Astrocyte of the spinal cord (primary cell): ENCODE data around the gene MYCBPAP.

Experiments used
- DNase-seq: peaks from one replicate; pipeline ENCODE4 v3.0.0; 2011; ENCODE audit warnings: low read depth, low spot score
- H3K4me3 ChIP-seq: 2 replicates; pipeline ENCODE4 v1.5.1; 2011; ENCODE audit warnings: low read depth, mild to moderate bottlenecking, low read length, moderate library complexity
- in situ Hi-C: cut with HindIII; loops from 2 replicates; pipeline ENCODE4 v1.10.0; 2017; ENCODE audit warnings: low sequenced_read_pairs
- TF ChIP-seq, protein P1 (sequence below): IDR thresholded peaks from 2 replicates; pipeline ENCODE4 v1.5.1; 2012; ENCODE audit warnings: low read depth, mild to moderate bottlenecking, low read length, inconsistent platforms

The MYCBPAP gene

DNA sequence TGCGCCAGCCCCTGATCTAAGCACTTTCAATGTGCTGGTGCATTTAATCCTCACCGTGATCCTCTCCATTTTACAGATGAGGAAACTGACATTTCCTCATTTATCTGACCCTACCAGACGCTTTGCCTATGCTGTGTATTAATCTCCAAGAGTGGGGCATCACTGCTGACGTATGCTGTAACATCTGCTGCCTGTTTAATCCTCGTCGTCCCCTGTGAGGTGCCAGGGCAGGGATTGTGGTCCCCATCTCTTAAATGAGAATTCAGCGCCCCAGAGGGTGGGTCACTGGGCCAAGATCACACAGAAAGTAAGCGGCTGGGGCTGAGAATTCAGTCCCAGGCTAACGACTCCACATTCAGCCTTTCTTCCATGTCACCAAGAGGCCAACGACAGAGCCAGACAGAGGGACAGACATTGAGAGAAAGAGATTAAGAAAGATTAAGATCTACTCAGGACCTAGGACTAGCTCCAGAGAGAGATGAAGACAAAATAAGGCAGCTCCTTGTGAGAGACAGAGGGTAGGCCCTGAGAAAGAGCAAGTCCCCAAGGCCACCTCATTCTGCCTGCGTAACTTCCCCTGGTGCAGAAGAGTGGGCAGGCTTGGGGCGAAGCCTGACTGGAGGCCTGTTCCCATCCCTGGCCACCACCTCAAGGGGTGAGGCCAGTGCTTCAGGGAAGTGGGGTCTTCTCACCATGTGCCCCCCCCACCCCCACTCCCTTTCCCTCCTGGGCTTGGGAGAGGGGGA, 65.8 kb downstream of the MYCBPAP start:
- no peak for DNase-seq
- no peak overlapping the region for H3K4me3 ChIP-seq
- TF ChIP-seq, protein P1, sequence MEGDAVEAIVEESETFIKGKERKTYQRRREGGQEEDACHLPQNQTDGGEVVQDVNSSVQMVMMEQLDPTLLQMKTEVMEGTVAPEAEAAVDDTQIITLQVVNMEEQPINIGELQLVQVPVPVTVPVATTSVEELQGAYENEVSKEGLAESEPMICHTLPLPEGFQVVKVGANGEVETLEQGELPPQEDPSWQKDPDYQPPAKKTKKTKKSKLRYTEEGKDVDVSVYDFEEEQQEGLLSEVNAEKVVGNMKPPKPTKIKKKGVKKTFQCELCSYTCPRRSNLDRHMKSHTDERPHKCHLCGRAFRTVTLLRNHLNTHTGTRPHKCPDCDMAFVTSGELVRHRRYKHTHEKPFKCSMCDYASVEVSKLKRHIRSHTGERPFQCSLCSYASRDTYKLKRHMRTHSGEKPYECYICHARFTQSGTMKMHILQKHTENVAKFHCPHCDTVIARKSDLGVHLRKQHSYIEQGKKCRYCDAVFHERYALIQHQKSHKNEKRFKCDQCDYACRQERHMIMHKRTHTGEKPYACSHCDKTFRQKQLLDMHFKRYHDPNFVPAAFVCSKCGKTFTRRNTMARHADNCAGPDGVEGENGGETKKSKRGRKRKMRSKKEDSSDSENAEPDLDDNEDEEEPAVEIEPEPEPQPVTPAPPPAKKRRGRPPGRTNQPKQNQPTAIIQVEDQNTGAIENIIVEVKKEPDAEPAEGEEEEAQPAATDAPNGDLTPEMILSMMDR = no peak
- in situ Hi-C loops = no loop called here

DNA sequence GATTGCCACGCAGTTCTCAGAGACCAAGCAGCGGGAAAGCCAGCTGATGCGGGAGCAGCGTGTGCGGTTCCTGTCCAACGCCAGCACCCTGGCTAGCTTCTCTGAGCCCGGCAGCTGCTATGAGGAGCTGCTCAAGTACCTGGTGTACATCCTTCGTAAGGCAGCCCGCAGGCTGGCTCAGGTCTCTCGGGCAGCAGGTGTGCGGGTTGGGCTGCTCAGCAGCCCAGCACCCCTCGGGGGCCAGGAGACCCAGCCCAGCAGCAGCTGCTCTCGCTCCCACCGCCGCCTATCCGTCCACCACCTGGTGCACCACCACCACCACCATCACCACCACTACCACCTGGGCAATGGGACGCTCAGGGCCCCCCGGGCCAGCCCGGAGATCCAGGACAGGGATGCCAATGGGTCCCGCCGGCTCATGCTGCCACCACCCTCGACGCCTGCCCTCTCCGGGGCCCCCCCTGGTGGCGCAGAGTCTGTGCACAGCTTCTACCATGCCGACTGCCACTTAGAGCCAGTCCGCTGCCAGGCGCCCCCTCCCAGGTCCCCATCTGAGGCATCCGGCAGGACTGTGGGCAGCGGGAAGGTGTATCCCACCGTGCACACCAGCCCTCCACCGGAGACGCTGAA, 67.5 kb downstream of the MYCBPAP start:
- DNase-seq = no peak
- TF ChIP-seq, protein P1 = no peak

DNA sequence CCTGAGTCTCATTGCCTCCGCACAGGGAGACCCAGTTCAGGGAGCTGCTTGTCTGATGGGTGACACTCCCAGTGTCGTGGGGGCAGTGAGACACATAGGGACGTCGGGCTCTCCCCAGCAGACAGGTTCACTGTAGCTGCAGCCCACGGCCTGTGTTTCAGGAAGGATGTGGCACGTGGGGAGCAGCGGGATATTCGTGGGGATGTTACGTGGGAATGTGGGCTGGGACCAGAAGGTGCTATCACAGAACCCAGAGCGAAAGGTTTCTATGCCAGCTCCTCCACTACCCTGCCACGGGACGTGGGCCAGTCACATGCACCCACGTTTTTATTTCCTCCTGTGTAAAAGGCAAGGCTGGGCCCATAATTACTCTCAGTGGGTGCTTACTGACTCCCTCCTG, 68.6 kb downstream of the MYCBPAP start:
- H3K4me3 ChIP-seq = no peak overlapping the region
- no peak for DNase-seq
- in situ Hi-C loops = no loop called here
- TF ChIP-seq, protein P1 = no peak

More for the DNA sequence above, 67.5 kb downstream of the MYCBPAP start:
- in situ Hi-C loops = no loop called here
- no peak overlapping the region for H3K4me3 ChIP-seq

DNA sequence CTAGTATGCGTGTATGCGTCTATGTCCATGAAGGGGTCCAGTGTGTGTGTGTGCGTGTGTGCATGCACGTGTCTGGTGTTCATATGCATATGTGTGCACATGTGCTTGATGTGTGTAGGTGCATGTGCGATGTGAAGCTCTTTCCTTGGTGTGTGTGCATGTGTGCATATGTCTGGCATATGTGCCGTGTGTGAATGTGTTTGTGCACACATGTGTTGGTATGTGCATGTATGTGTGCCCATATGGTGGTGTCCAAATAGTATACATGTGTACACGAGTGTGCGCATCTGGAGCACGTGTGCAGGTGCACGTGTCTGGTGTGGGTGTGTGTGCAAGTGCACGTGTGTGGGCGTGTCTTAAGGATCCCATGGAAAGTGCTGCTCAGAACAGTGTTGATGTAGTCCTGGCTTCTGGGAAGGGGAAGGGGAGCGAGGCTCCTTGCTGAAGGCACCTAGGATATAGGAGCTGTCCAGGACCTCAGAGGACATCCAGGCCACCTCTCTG, 69.3 kb downstream of the MYCBPAP start:
- H3K4me3 ChIP-seq = no peak overlapping the region
- DNase-seq = no peak
- in situ Hi-C loops = no loop called here
- TF ChIP-seq, protein P1 = no peak

DNA sequence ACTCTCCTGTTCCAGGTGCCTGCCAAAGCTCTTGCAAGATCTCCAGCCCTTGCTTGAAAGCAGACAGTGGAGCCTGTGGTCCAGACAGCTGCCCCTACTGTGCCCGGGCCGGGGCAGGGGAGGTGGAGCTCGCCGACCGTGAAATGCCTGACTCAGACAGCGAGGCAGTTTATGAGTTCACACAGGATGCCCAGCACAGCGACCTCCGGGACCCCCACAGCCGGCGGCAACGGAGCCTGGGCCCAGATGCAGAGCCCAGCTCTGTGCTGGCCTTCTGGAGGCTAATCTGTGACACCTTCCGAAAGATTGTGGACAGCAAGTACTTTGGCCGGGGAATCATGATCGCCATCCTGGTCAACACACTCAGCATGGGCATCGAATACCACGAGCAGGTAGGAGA, 69.9 kb downstream of the MYCBPAP start:
- TF ChIP-seq, protein P1 = no peak
- in situ Hi-C loops = no loop called here
- H3K4me3 ChIP-seq = no peak overlapping the region
- no peak for DNase-seq

DNA sequence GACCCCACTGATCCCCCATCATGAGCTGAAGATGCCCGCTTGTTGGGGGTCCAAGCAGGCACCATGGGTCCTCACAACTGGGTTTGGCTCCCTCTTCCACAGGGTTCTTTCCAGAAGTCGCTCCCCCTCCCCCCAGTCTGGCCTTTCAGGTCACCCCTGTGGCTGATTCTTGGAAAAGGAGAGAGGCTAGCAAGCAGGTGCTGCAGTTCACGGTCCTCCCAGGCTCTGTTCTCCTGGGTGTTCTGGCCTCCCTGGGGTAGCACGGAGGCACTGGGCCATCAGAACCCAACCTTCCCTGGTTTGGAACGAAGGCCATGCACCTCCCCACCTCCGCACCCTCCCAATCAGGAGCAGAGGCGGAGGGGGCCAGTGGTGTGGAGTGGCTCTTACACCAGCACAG, 71.2 kb downstream of the MYCBPAP start:
- TF ChIP-seq, protein P1 = no peak
- DNase-seq = no peak
- in situ Hi-C loops = no loop called here
- H3K4me3 ChIP-seq = no peak overlapping the region
